Endodermal cell (in vitro differentiated cells): ENCODE data around the gene ZFY. TPM values are rescaled to one million over a fixed set of nuclear protein-coding genes. Genes with fewer than 3 reads are reported as not detected.

ENCODE experiments used
- DNase-seq: peaks from one replicate; pipeline ENCODE4 v3.0.0-alpha.2; 2017
- H3K27ac ChIP-seq: 2 replicates; pipeline ENCODE4 v1.5.1; 2013; ENCODE audit warnings: mild to moderate bottlenecking, low read depth, low read length, moderate library complexity
- H3K27me3 ChIP-seq: 2 replicates; pipeline ENCODE4 v1.6.1; 2013; ENCODE audit warnings: mild to moderate bottlenecking, low read length, moderate library complexity; ENCODE audit not compliant: insufficient read depth, control insufficient read depth, poor library complexity, severe bottlenecking
- H3K36me3 ChIP-seq: 2 replicates; pipeline ENCODE4 v1.7.0; 2013; ENCODE audit warnings: mild to moderate bottlenecking, low read length, moderate library complexity; ENCODE audit not compliant: control insufficient read depth, insufficient read depth
- H3K4me1 ChIP-seq: one replicate; pipeline ENCODE4 v1.7.0; 2013; ENCODE audit warnings: low read length; ENCODE audit not compliant: control insufficient read depth, insufficient read depth
- H3K4me3 ChIP-seq: 2 replicates; pipeline ENCODE4 v1.5.1; 2013; ENCODE audit warnings: mild to moderate bottlenecking, low read length, moderate library complexity
- H3K9ac ChIP-seq: 2 replicates; pipeline ENCODE4 v1.6.1; 2013; ENCODE audit warnings: mild to moderate bottlenecking, low read length, moderate library complexity; ENCODE audit not compliant: poor library complexity, severe bottlenecking; ENCODE audit errors: extremely low read depth
- H3K9me3 ChIP-seq: 2 replicates; pipeline ENCODE4 v1.6.1; 2013; ENCODE audit warnings: mild to moderate bottlenecking, low read length, moderate library complexity; ENCODE audit not compliant: control insufficient read depth
- H3K27ac Mint-ChIP-seq: 2 replicates; pipeline ENCODE4 v1.8.0; 2020; ENCODE audit warnings: mixed read lengths
- H3K27me3 Mint-ChIP-seq: 2 replicates; pipeline ENCODE4 v1.8.0; 2021; ENCODE audit warnings: mild to moderate bottlenecking, mixed read lengths; ENCODE audit not compliant: insufficient read depth
- H3K36me3 Mint-ChIP-seq: 2 replicates; pipeline ENCODE4 v1.8.0; 2020; ENCODE audit warnings: low read depth, mixed read lengths
- H3K4me1 Mint-ChIP-seq: 2 replicates; pipeline ENCODE4 v1.8.0; 2020; ENCODE audit warnings: mixed read lengths
- H3K4me3 Mint-ChIP-seq: 2 replicates; pipeline ENCODE4 v1.8.0; 2020; ENCODE audit warnings: mild to moderate bottlenecking, moderate library complexity, mixed read lengths
- H3K9me3 Mint-ChIP-seq: 2 replicates; pipeline ENCODE4 v1.8.0; 2020; ENCODE audit warnings: mild to moderate bottlenecking, mixed read lengths
- CTCF ChIP-seq: fragments of 200-600 bp; sonication (generic); conservative IDR thresholded peaks from 2 replicates; pipeline ENCODE4 v1.5.0; 2021; ENCODE audit warnings: antibody characterized with exemption, mild to moderate bottlenecking
- WGBS, 2 experiments: methylation state at CpG; one replicate each; pipeline versions ENCODE4 v1.1.5 to v1.1.7; 2013; ENCODE audit warnings: missing lambda C conversion rate in 2 of 2, mixed read lengths in 1 of 2; ENCODE audit not compliant: insufficient coverage in 1 of 2, insufficient read length in 1 of 2; 5-methylcytosine and 5-hydroxymethylcytosine counted together
- total RNA-seq, 2 donors: library from RNA; stranded (reverse); fragmentation: NEBNext Ultra II Directional in 1 of 2; extraction: Animal tissue kit (Norgen Biotek cat#: 25700) in 1 of 2; gene quantifications; 2 replicates in 1 of 2; 3 replicates in 1 of 2; pipeline ENCODE4 v1.2.1, GENCODE V29; 2021

Gene ZFY
- total RNA-seq, 2 donors from 2014 or later = 36.7 TPM; not detected in 1

- no peak overlapping the region for H3K27ac ChIP-seq
- H3K27me3 Mint-ChIP-seq = no peaks in the 10 kb centered on the region
- H3K36me3 Mint-ChIP-seq = no peaks in the 10 kb centered on the region
- no peak overlapping the region for H3K27ac Mint-ChIP-seq
- no peak overlapping the region for H3K4me3 Mint-ChIP-seq
- TF ChIP-seq CTCF = no peak
- H3K4me1 ChIP-seq = no peaks in the 10 kb centered on the region
- 100% methylated on average over 1 of the region's 1 CpG; no CpG with 5 or more reads in 1 of the 2 experiments for WGBS, 2 experiments
- H3K9me3 ChIP-seq = no peaks in the 10 kb centered on the region
- no peaks in the 10 kb centered on the region for H3K27me3 ChIP-seq
- no peak overlapping the region for H3K9ac ChIP-seq
- no peaks in the 10 kb centered on the region for H3K9me3 Mint-ChIP-seq
- peaks cover 16% of the 10 kb centered on the region for H3K36me3 ChIP-seq
- no peak for DNase-seq
- H3K4me3 ChIP-seq = no peak overlapping the region
- no peaks in the 10 kb centered on the region for H3K4me1 Mint-ChIP-seq
These were observed 29.6 kb downstream of the ZFY start for GRCh38 chrY:2964814-2965213.

GRCh38 chrY:2965629-2966028 is 30.4 kb downstream of the ZFY start:
- peaks cover 10% of the 10 kb centered on the region for H3K36me3 ChIP-seq
- no peak overlapping the region for H3K4me3 ChIP-seq
- no peaks in the 10 kb centered on the region for H3K27me3 ChIP-seq
- Mint-ChIP-seq H3K4me1 (no peaks in the 10 kb centered on the region), H3K9me3 (no peaks in the 10 kb centered on the region), H3K27ac (no peak overlapping the region), H3K4me3 (no peak overlapping the region), H3K27me3 (no peaks in the 10 kb centered on the region), H3K36me3 (no peaks in the 10 kb centered on the region)
- no peaks in the 10 kb centered on the region for H3K4me1 ChIP-seq
- TF ChIP-seq CTCF = no peak
- no peak for DNase-seq
- no peak overlapping the region for H3K9ac ChIP-seq
- 100% methylated on average over 1 of the region's 1 CpG; no CpG with 5 or more reads in 1 of the 2 experiments for WGBS, 2 experiments
- no peak overlapping the region for H3K27ac ChIP-seq
- H3K9me3 ChIP-seq = no peaks in the 10 kb centered on the region

GRCh38 chrY:2969561-2969960 is 34.4 kb downstream of the ZFY start:
- H3K27ac ChIP-seq = no peak overlapping the region
- H3K27me3 ChIP-seq = no peaks in the 10 kb centered on the region
- no peak overlapping the region for H3K4me3 Mint-ChIP-seq
- H3K9me3 ChIP-seq = no peaks in the 10 kb centered on the region
- H3K4me1 ChIP-seq = no peaks in the 10 kb centered on the region
- H3K27me3 Mint-ChIP-seq = no peaks in the 10 kb centered on the region
- no peak for TF ChIP-seq CTCF
- H3K36me3 ChIP-seq = peaks cover 6% of the 10 kb centered on the region
- no peak overlapping the region for H3K9ac ChIP-seq
- H3K36me3 Mint-ChIP-seq = no peaks in the 10 kb centered on the region
- no peak overlapping the region for H3K27ac Mint-ChIP-seq
- no peak overlapping the region for H3K4me3 ChIP-seq
- DNase-seq = no peak
- no peaks in the 10 kb centered on the region for H3K4me1 Mint-ChIP-seq
- no peaks in the 10 kb centered on the region for H3K9me3 Mint-ChIP-seq
